ENCODE measurements around the gene KIAA1217.

DNA sequence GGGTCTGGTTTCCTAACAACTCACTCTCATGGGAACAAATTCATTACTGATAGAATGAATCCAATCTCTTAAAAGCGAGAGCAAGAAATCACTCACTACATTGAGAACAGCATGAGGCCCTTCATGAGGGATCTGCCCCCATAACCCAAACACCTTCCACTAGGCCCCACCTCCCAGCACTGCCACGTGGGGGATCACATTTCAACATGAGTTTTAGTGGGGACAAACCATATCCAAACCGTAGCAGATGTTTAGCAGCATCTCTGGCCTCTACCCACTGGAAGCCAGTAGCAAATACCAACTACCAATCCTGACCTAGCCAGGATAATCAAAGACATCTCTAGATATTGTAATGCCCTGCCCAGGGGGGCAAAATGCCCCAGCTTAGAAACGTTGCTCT is 270.9 kb downstream of the KIAA1217 start:
- TF ChIP-seq CTCF (IDR thresholded peaks at IDR 0.05; ENCODE audit: low read depth, low read length, poor library complexity, severe bottlenecking) (no peak), EZH2phosphoT487 (IDR thresholded peaks at IDR 0.05; ENCODE audit: borderline replicate concordance, low read length) (no peak)
